K562 (cell line): ENCODE results near the gene GCDH. TPM values are rescaled to one million over a fixed set of nuclear protein-coding genes. Genes with fewer than 3 reads are reported as not detected.

Source experiments
- CC2D1A ChIP-seq: fragments of 450-650 bp; IDR thresholded peaks from 2 replicates; pipeline ENCODE4 v1.6.1; 2017; ENCODE audit warnings: mild to moderate bottlenecking
- CHD4 ChIP-seq: fragments of 200-600 bp; sonication (generic); IDR thresholded peaks from 3 replicates; pipeline ENCODE4 v1.6.1; 2012; ENCODE audit warnings: low read depth, mild to moderate bottlenecking, mixed read lengths, low read length, inconsistent platforms; ENCODE audit not compliant: insufficient read depth, insufficient replicate concordance, poor library complexity, severe bottlenecking
- ELF4 ChIP-seq: fragments of 450-650 bp; formaldehyde crosslinking; IDR thresholded peaks from 2 replicates; pipeline ENCODE4 v1.4.0; 2022; ENCODE audit warnings: missing genetic modification characterization
- HLTF ChIP-seq: fragments of 450-650 bp; IDR thresholded peaks from 2 replicates; pipeline ENCODE4 v1.6.1; 2016
- HNRNPK ChIP-seq: fragments of 200-400 bp; formaldehyde crosslinking; IDR thresholded peaks from one replicate; pipeline ENCODE4 v1.6.1; 2018; ENCODE audit warnings: mild to moderate bottlenecking, low read depth, low read length; ENCODE audit not compliant: poor library complexity, severe bottlenecking
- HSF4 ChIP-seq: fragments of 250-450 bp; sonication (Bioruptor Pico); IDR thresholded peaks from 2 replicates; pipeline ENCODE4 v2.1.2; 2022; ENCODE audit warnings: mild to moderate bottlenecking, moderate library complexity, borderline replicate concordance
- JUND ChIP-seq, 2 experiments: IDR thresholded peaks; 2 replicates in 1 of 2; 3 replicates in 1 of 2; pipeline ENCODE4 v1.6.1; 2011; ENCODE audit warnings: borderline replicate concordance in 2 of 2, low read depth in 2 of 2, low read length in 2 of 2, improper control_type of control experiment in 1 of 2, missing biosample characterization in 1 of 2, missing genetic modification characterization in 1 of 2, missing genetic modification reagents in 1 of 2
- KLF13 ChIP-seq: fragments of 450-650 bp; IDR thresholded peaks from 2 replicates; pipeline ENCODE4 v1.6.1; 2016; ENCODE audit warnings: missing genetic modification characterization, low read depth, mild to moderate bottlenecking, missing compliant biosample characterization, moderate library complexity, borderline replicate concordance
- KLF6 ChIP-seq: fragments of 250-450 bp; sonication (Bioruptor Pico); IDR thresholded peaks from 2 replicates; pipeline ENCODE4 v1.4.0; 2020; ENCODE audit warnings: mild to moderate bottlenecking, moderate library complexity, borderline replicate concordance
- LEF1 ChIP-seq: fragments of 450-650 bp; IDR thresholded peaks from 2 replicates; pipeline ENCODE4 v1.6.1; 2016; ENCODE audit warnings: mild to moderate bottlenecking
- MYC ChIP-seq, 2 experiments: fragments of 250-450 bp in 1 of 2; sonication (Bioruptor Pico) in 1 of 2; IDR thresholded peaks; 2 replicates each; pipeline versions ENCODE4 v1.5.1 to v1.6.1; 2012 to 2021; ENCODE audit warnings: low read depth in 2 of 2, borderline replicate concordance in 1 of 2, improper control_type of control experiment in 1 of 2, low read length in 1 of 2, mild to moderate bottlenecking in 1 of 2, moderate library complexity in 1 of 2
- RBM39 ChIP-seq: fragments of 200-400 bp; formaldehyde crosslinking; optimal IDR thresholded peaks from 2 replicates; pipeline ENCODE3; 2018; ENCODE audit warnings: low read depth, low read length
- SREBF1 ChIP-seq: fragments of 150-350 bp; IDR thresholded peaks from 2 replicates; pipeline ENCODE4 v1.6.1; 2014; ENCODE audit warnings: antibody characterized with exemption, low read depth, low read length, borderline replicate concordance
- TAF7 ChIP-seq: fragments of 450-650 bp; IDR thresholded peaks from 2 replicates; pipeline ENCODE4 v1.6.1; 2016; ENCODE audit warnings: missing genetic modification characterization, missing compliant biosample characterization
- TCF7L2 ChIP-seq: fragments of 150-350 bp; IDR thresholded peaks from 2 replicates; pipeline ENCODE4 v1.6.1; 2016; ENCODE audit warnings: low read depth, mild to moderate bottlenecking, low read length, moderate library complexity
- TRIM24 ChIP-seq, 2 experiments: fragments of 450-650 bp; IDR thresholded peaks; 2 replicates each; pipeline ENCODE4 v1.6.1; 2016
- ZNF174 ChIP-seq: fragments of 250-450 bp; sonication (Bioruptor Pico); IDR thresholded peaks from 2 replicates; pipeline ENCODE4 v1.4.0; 2020; ENCODE audit warnings: mild to moderate bottlenecking
- ZNF408 ChIP-seq: fragments of 250-450 bp; sonication (Bioruptor Pico); IDR thresholded peaks from 2 replicates; pipeline ENCODE4 v1.4.0; 2020; ENCODE audit warnings: low read depth, mild to moderate bottlenecking, moderate library complexity
- ZNF644 ChIP-seq: fragments of 200-800 bp; sonication (Bioruptor generic); IDR thresholded peaks from 2 replicates; pipeline ENCODE4 v1.6.1; 2016; ENCODE audit warnings: low read depth, missing genetic modification characterization, missing compliant biosample characterization
- ZNF707 ChIP-seq: fragments of 250-450 bp; sonication (Bioruptor Pico); conservative IDR thresholded peaks from 2 replicates; pipeline ENCODE4 v1.8.0; 2022; ENCODE audit warnings: inconsistent platforms, mild to moderate bottlenecking, moderate library complexity
- polyA plus RNA-seq, 8 experiments: library from polyadenylated mRNA; depleted of rRNA in 4 of 8; stranded (reverse) in 5 of 8; unstranded in 3 of 8; fragments of >200 nt; fragmentation: Nextera tagmentation in 2 of 8; fragmentation: Illumina TruSeq in 1 of 8; extraction: Ambion mirVana in 2 of 8; extraction: Trizol in 1 of 8; gene quantifications; 2 replicates each; pipeline versions ENCODE4 v1.2.1 to v1.2.3, GENCODE V29; 2011 to 2014; ENCODE audit warnings: inconsistent platforms in 1 of 8, missing spikeins in 1 of 8
- total RNA-seq, 7 experiments: library from RNA; depleted of rRNA in 6 of 7; stranded (reverse); fragments of >200 nt in 6 of 7; fragmentation: Illumina TruSeq in 2 of 7; extraction: Trizol in 2 of 7; gene quantifications; 2 replicates each; pipeline versions ENCODE4 v1.2.1 to v1.2.3, GENCODE V29; 2011 to 2021; ENCODE audit warnings: low replicate concordance in 1 of 7
- TF ChIP-seq, protein P1 (sequence below): fragments of 450-650 bp; IDR thresholded peaks from 2 replicates; pipeline ENCODE4 v1.6.1; 2016; ENCODE audit warnings: antibody characterized with exemption
- TF ChIP-seq, protein P2 (sequence below): IDR thresholded peaks from 2 replicates; pipeline ENCODE4 v1.6.1; 2011; ENCODE audit not compliant: insufficient read length; ENCODE audit errors: extremely low read depth
- TF ChIP-seq, protein P3 (sequence below): fragments of 200-800 bp; sonication (Bioruptor generic); IDR thresholded peaks from 2 replicates; pipeline ENCODE4 v1.6.1; 2017; ENCODE audit warnings: missing genetic modification characterization, missing compliant biosample characterization
- TF ChIP-seq, protein P4 (sequence below): sonication (generic); formaldehyde crosslinking; IDR thresholded peaks from 2 replicates; pipeline ENCODE4 v1.8.1; 2023; ENCODE audit warnings: mild to moderate bottlenecking, missing genetic modification reagents

GCDH gene
- total and polyA plus RNA-seq, 9 of the 15 experiments (the other 6 are each of a cell fraction or from before 2014, with no cell fraction given): 2.9 to 50.8 (median 19.1) TPM

DNA sequence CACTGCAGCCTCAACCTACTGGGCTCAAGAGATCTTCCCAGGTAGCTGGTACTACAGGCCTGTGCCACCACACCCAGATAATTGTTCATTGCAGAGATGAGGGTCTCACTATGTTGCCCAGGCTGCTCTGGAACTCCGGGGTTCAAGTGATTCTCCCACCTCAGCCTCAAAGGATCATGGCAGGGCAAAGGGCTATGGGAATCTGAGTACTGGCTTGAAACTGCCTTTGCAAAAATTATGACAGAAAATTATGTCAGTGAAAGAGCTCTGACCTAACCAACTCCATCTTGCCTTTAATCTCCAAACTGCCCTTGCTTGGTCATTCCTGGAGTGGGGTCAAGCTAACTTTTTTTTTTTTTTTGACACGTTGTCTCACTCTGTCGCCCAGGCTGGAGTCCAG is 8.4 kb upstream of the GCDH start (continued):
- TF ChIP-seq TAF7 (tag): no peak
- TF ChIP-seq KLF6 (CRISPR knock-in tag): peak; percentile 86
- TF ChIP-seq, protein P1, sequence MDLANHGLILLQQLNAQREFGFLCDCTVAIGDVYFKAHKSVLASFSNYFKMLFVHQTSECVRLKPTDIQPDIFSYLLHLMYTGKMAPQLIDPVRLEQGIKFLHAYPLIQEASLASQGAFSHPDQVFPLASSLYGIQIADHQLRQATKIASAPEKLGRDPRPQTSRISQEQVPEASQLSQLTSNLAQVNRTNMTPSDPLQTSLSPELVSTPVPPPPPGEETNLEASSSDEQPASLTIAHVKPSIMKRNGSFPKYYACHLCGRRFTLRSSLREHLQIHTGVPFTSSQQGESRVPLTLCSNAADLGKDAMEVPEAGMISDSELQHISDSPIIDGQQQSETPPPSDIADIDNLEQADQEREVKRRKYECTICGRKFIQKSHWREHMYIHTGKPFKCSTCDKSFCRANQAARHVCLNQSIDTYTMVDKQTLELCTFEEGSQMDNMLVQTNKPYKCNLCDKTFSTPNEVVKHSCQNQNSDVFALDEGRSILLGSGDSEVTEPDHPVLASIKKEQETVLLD: no peak
- TF ChIP-seq TRIM24 (IDR thresholded peaks at IDR 0.05): no peak
- TF ChIP-seq, protein P2, sequence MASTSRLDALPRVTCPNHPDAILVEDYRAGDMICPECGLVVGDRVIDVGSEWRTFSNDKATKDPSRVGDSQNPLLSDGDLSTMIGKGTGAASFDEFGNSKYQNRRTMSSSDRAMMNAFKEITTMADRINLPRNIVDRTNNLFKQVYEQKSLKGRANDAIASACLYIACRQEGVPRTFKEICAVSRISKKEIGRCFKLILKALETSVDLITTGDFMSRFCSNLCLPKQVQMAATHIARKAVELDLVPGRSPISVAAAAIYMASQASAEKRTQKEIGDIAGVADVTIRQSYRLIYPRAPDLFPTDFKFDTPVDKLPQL: no peak
- 0 out of 2 replicates have a peak, but pooled peaks have one; percentile 35 for TF ChIP-seq ZNF644 (tag)
- TF ChIP-seq CC2D1A: no peak
- 0 out of 2 replicates have a peak, but pooled peaks have one; percentile 41 for TF ChIP-seq KLF13
- no peak for TF ChIP-seq LEF1
- peak; percentile 93 for TF ChIP-seq HSF4 (CRISPR knock-in tag)
- TF ChIP-seq, protein P3, sequence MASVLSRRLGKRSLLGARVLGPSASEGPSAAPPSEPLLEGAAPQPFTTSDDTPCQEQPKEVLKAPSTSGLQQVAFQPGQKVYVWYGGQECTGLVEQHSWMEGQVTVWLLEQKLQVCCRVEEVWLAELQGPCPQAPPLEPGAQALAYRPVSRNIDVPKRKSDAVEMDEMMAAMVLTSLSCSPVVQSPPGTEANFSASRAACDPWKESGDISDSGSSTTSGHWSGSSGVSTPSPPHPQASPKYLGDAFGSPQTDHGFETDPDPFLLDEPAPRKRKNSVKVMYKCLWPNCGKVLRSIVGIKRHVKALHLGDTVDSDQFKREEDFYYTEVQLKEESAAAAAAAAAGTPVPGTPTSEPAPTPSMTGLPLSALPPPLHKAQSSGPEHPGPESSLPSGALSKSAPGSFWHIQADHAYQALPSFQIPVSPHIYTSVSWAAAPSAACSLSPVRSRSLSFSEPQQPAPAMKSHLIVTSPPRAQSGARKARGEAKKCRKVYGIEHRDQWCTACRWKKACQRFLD (CRISPR knock-in tag): peak; percentile 54; the same call in 1 of the 2 replicates
- TF ChIP-seq RBM39: no peak
- TF ChIP-seq CHD4: no peak
- no peak for TF ChIP-seq MYC (IDR thresholded peaks at IDR 0.05; ENCODE audit: low read depth, low read length)
- TF ChIP-seq MYC (CRISPR knock-in tag; IDR thresholded peaks at IDR 0.05; ENCODE audit: borderline replicate concordance, low read depth): peak; percentile 70; the same call in 1 of the 2 replicates
- TF ChIP-seq TCF7L2: no peak
- 0 out of 2 replicates have a peak, but pooled peaks have one; percentile 24 for TF ChIP-seq ELF4
- TF ChIP-seq JUND (IDR thresholded peaks at IDR 0.05; ENCODE audit: borderline replicate concordance, low read depth, low read length): no peak
- TF ChIP-seq JUND (tag; IDR thresholded peaks at IDR 0.05; ENCODE audit: borderline replicate concordance, low read depth, low read length): 0 out of 3 replicates have a peak, but pooled peaks have one; percentile 34
- TF ChIP-seq HLTF: no peak
- no peak for TF ChIP-seq SREBF1
- TF ChIP-seq, protein P4, sequence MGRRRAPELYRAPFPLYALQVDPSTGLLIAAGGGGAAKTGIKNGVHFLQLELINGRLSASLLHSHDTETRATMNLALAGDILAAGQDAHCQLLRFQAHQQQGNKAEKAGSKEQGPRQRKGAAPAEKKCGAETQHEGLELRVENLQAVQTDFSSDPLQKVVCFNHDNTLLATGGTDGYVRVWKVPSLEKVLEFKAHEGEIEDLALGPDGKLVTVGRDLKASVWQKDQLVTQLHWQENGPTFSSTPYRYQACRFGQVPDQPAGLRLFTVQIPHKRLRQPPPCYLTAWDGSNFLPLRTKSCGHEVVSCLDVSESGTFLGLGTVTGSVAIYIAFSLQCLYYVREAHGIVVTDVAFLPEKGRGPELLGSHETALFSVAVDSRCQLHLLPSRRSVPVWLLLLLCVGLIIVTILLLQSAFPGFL (CRISPR knock-in tag): no peak
- TF ChIP-seq HNRNPK: no peak
- TF ChIP-seq ZNF174 (CRISPR knock-in tag): 0 out of 2 replicates have a peak, but pooled peaks have one; percentile 38
- no peak for TF ChIP-seq ZNF408 (CRISPR knock-in tag)
- peak; percentile 52; the same call in 1 of the 2 replicates for TF ChIP-seq ZNF707 (CRISPR knock-in tag)
